SK-N-MC (cell line): Measurements from ENCODE around the gene ECM1.

Source experiments
- EZH2 ChIP-seq: fragments of 200-600 bp; sonication (generic); IDR thresholded peaks from one replicate; pipeline ENCODE4 v1.6.1; 2017; ENCODE audit warnings: antibody characterized with exemption
- POLR2AphosphoS5 ChIP-seq: IDR thresholded peaks from 2 replicates; pipeline ENCODE4 v1.6.1; 2012; ENCODE audit warnings: mild to moderate bottlenecking, low read depth, low read length, borderline replicate concordance

DNA sequence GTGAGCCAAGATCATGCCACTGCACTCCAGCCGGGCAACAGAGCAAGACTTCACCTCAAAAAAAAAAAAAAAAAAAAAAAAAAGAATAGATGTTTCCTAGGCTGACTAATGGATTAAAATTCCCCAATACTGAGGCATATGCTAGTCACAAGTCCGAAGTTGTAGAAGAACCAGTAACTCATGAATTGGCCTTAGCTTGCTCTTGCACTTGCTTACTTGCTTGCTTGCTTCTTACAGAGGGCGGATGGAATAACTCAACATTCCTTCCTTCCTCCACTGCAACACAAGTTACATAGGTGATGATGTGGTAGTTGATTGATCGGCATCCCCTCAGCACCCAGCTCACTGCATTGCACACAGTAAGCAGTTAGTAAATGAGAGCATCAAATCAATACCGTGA lies 23.5 kb upstream of the ECM1 start:
- TF ChIP-seq EZH2 (no peak), POLR2AphosphoS5 (no peak)
